ENCODE data around the gene SCO2.

SCO2 gene

GRCh38 chr22:50473855-50474671, 51.3 kb downstream of the SCO2 start:
- DNase-seq = peak; percentile 38

Data from stimulated activated naive CD4-positive, alpha-beta T cell treated with Interleukin-2 at 50 U/mL for 16 hours (primary cell).